ENCODE data around the gene SH3TC2. TPM values are rescaled to one million over a fixed set of nuclear protein-coding genes. Genes with fewer than 3 reads are reported as not detected.
A peak's percentile ranks its signal among the peaks of the same experiment; 100 is the strongest.

The SH3TC2 gene
- total RNA-seq, 1 donor from 2014 or later, result 5.7 TPM

- H3K9me3 ChIP-seq (ENCODE audit: control insufficient read depth in 3 of 3, low read length in 3 of 3), result no peaks in the 10 kb centered on the region
- no peaks in the 10 kb centered on the region for H3K27me3 ChIP-seq (ENCODE audit: control insufficient read depth in 3 of 3, insufficient read depth in 3 of 3, low read length in 3 of 3)
- H3K4me1 ChIP-seq (ENCODE audit: control insufficient read depth in 3 of 3, insufficient read depth in 3 of 3, low read length in 3 of 3), result peaks cover 6 to 20% (median 11%) of the 10 kb centered on the region in 3 donors
- no peak overlapping the region for H3K9ac ChIP-seq (ENCODE audit: low read depth in 1 of 3, low read length in 3 of 3)
- H3K27ac ChIP-seq (ENCODE audit: low read depth, low read length), result no peak overlapping the region
- no peaks in the 10 kb centered on the region for H3K36me3 ChIP-seq (ENCODE audit: control insufficient read depth in 3 of 3, insufficient read depth in 3 of 3, low read length in 3 of 3)
- H3K4me3 ChIP-seq (ENCODE audit: low read length in 3 of 3), result no peak overlapping the region
Observed at GRCh38 chr5:149006426-149006825, 56.4 kb downstream of the SH3TC2 start.

DNA sequence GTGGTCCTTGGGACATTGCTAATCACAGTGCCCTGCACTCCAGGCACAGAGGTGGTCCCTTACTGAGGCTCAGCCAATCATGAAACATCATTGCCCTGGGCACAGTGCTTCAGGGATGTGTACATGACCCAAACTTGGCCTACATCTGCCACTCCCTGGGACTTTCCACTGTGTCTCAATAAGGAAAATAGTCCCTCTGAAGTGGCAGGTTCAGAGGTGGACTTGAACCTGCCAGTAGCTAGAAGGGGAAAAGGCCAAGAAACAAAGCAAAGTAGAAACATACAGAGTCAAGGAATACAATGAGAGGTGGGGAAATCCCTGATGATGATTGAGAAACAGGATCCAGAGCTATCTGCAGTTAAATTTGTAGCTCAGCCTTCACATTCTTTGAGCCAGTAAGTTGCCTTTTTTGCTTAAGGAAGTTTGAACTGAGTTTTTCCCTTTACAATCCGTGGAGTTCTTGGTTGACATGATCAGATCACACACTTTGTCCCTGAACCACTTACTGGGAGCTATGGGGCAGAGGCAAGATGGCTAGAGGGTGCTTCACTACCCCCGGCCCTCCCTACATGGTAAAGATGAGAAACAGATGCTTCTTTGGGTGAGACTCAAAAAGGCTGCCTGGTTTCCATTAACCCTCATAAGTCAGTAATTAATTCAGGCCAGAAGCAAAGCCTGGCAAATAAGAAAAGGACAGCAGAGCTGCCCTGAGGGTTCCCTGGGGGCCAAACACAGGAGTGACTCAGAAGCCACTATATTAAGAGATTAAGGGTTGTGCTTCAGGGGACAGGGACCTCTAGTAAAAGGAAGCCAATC, 57.6 kb downstream of the SH3TC2 start:
- Histone ChIP-seq H3K36me3 (ENCODE audit: control insufficient read depth in 3 of 3, insufficient read depth in 3 of 3, low read length in 3 of 3) (no peaks in the 10 kb centered on the region), H3K9me3 (ENCODE audit: control insufficient read depth in 3 of 3, low read length in 3 of 3) (no peaks in the 10 kb centered on the region), H3K27ac (ENCODE audit: low read depth, low read length) (no peak overlapping the region), H3K27me3 (ENCODE audit: control insufficient read depth in 3 of 3, insufficient read depth in 3 of 3, low read length in 3 of 3) (no peaks in the 10 kb centered on the region), H3K4me3 (ENCODE audit: low read length in 3 of 3) (no peak overlapping the region), H3K4me1 (ENCODE audit: control insufficient read depth in 3 of 3, insufficient read depth in 3 of 3, low read length in 3 of 3) (peaks cover 6 to 27% (median 13%) of the 10 kb centered on the region in 3 donors), H3K9ac (ENCODE audit: low read depth in 1 of 3, low read length in 3 of 3) (no peak overlapping the region)

- Histone ChIP-seq H3K36me3 (ENCODE audit: control insufficient read depth in 3 of 3, insufficient read depth in 3 of 3, low read length in 3 of 3) (no peaks in the 10 kb centered on the region), H3K9me3 (ENCODE audit: control insufficient read depth in 3 of 3, low read length in 3 of 3) (no peaks in the 10 kb centered on the region), H3K27ac (ENCODE audit: low read depth, low read length) (no peak overlapping the region), H3K4me3 (ENCODE audit: low read length in 3 of 3) (no peak overlapping the region), H3K9ac (ENCODE audit: low read depth in 1 of 3, low read length in 3 of 3) (no peak overlapping the region), H3K27me3 (ENCODE audit: control insufficient read depth in 3 of 3, insufficient read depth in 3 of 3, low read length in 3 of 3) (no peaks in the 10 kb centered on the region), H3K4me1 (ENCODE audit: control insufficient read depth in 3 of 3, insufficient read depth in 3 of 3, low read length in 3 of 3) (peaks cover 9 to 32% (median 20%) of the 10 kb centered on the region in 3 donors)
Observed at GRCh38 chr5:149004559-149004958, 58.3 kb downstream of the SH3TC2 start.

DNA sequence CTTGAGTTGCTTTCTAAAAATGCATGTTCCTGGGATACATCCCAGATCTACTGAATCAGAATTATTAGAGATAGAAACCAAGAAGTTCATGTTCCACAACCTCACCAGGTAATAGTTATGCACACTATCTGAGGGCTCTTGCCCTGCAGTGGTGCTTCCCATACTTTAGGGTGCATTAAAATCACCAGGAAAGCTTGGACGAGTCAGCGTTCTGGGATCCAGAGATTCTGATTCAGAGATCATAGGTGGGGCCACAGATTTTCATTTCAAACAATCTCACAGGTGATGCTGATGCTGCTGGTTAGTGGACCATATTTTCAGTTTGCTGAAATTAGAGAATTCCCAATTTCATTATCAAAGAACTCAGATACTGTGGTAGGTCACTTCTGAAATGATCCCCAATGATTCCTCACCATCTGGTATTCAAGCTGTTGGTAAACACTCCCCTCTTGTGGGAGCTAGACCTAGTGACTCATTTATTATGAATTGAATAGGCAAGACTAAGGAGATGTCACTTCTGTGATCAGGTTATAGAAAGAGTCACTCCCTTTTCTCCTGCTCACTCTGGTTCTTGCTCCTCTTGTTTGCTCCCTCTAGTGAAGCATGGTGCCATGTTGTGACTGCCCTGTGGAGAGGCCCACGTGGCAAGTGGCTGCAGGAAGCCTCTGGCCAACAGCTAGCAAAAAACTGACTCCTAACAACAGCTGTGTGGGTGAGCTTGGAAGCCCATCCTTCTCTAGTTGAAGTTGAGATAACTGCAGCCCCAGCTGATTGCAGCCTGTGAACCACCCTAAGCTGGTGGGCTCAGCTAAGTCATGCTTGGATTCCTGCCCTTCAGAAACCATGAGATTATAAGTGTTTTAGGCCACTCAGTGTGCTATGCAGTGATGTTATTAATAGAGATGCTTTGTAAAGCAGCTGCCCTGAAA, 59.8 kb downstream of the SH3TC2 start:
- H3K27ac ChIP-seq (ENCODE audit: low read depth, low read length), result peak overlapping the region; percentile 75
- no peaks in the 10 kb centered on the region for H3K36me3 ChIP-seq (ENCODE audit: control insufficient read depth in 3 of 3, insufficient read depth in 3 of 3, low read length in 3 of 3)
- H3K9ac ChIP-seq (ENCODE audit: low read depth in 1 of 3, low read length in 3 of 3), result no peak overlapping the region
- no peaks in the 10 kb centered on the region for H3K9me3 ChIP-seq (ENCODE audit: control insufficient read depth in 3 of 3, low read length in 3 of 3)
- H3K4me1 ChIP-seq (ENCODE audit: control insufficient read depth in 3 of 3, insufficient read depth in 3 of 3, low read length in 3 of 3), result peaks cover 12 to 35% (median 30%) of the 10 kb centered on the region in 3 donors
- H3K4me3 ChIP-seq (ENCODE audit: low read length in 3 of 3), result no peak overlapping the region
- no peaks in the 10 kb centered on the region for H3K27me3 ChIP-seq (ENCODE audit: control insufficient read depth in 3 of 3, insufficient read depth in 3 of 3, low read length in 3 of 3)

GRCh38 chr5:149002053-149002452, 60.8 kb downstream of the SH3TC2 start:
- Histone ChIP-seq H3K9ac (ENCODE audit: low read depth in 1 of 3, low read length in 3 of 3) (peak overlapping the region in 1 of 3 donors; percentile 65), H3K9me3 (ENCODE audit: control insufficient read depth in 3 of 3, low read length in 3 of 3) (no peaks in the 10 kb centered on the region), H3K27ac (ENCODE audit: low read depth, low read length) (peak overlapping the region; percentile 75), H3K36me3 (ENCODE audit: control insufficient read depth in 3 of 3, insufficient read depth in 3 of 3, low read length in 3 of 3) (no peaks in the 10 kb centered on the region), H3K27me3 (ENCODE audit: control insufficient read depth in 3 of 3, insufficient read depth in 3 of 3, low read length in 3 of 3) (no peaks in the 10 kb centered on the region), H3K4me1 (ENCODE audit: control insufficient read depth in 3 of 3, insufficient read depth in 3 of 3, low read length in 3 of 3) (peaks cover 12 to 35% (median 34%) of the 10 kb centered on the region in 3 donors), H3K4me3 (ENCODE audit: low read length in 3 of 3) (peak overlapping the region in 1 of 3 donors; percentile 1)

DNA sequence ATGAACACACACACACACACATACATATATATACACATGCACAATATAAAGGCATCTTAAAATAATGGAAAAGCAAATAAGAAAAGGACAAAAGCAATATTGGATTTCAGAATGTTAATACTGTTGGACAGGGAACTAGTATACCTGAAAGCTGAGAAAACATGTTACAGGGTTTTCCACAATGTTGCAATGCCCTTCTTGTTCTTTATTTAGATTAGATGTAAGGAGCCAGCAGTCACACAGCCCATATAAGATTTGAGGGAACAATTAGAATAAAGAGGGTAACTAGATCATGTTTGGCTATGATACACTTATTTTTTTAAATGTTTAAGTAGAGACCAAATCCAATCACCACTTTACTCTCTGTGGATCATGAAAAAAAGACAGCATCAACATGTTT, 61.7 kb downstream of the SH3TC2 start:
- peaks cover 19 to 44% (median 40%) of the 10 kb centered on the region in 3 donors for H3K4me1 ChIP-seq (ENCODE audit: control insufficient read depth in 3 of 3, insufficient read depth in 3 of 3, low read length in 3 of 3)
- H3K4me3 ChIP-seq (ENCODE audit: low read length in 3 of 3), result no peak overlapping the region
- H3K36me3 ChIP-seq (ENCODE audit: control insufficient read depth in 3 of 3, insufficient read depth in 3 of 3, low read length in 3 of 3), result no peaks in the 10 kb centered on the region
- H3K27me3 ChIP-seq (ENCODE audit: control insufficient read depth in 3 of 3, insufficient read depth in 3 of 3, low read length in 3 of 3), result no peaks in the 10 kb centered on the region
- H3K9ac ChIP-seq (ENCODE audit: low read depth in 1 of 3, low read length in 3 of 3), result peak overlapping the region in 1 of 3 donors; percentile 65
- no peaks in the 10 kb centered on the region for H3K9me3 ChIP-seq (ENCODE audit: control insufficient read depth in 3 of 3, low read length in 3 of 3)
- peak overlapping the region; percentile 75 for H3K27ac ChIP-seq (ENCODE audit: low read depth, low read length)

- Histone ChIP-seq H3K9ac (ENCODE audit: low read depth in 1 of 3, low read length in 3 of 3) (peak overlapping the region in 2 of 3 donors; percentile 16 to 41), H3K4me3 (ENCODE audit: low read length in 3 of 3) (no peak overlapping the region), H3K9me3 (ENCODE audit: control insufficient read depth in 3 of 3, low read length in 3 of 3) (no peaks in the 10 kb centered on the region), H3K27ac (ENCODE audit: low read depth, low read length) (no peak overlapping the region), H3K36me3 (ENCODE audit: control insufficient read depth in 3 of 3, insufficient read depth in 3 of 3, low read length in 3 of 3) (no peaks in the 10 kb centered on the region), H3K27me3 (ENCODE audit: control insufficient read depth in 3 of 3, insufficient read depth in 3 of 3, low read length in 3 of 3) (no peaks in the 10 kb centered on the region), H3K4me1 (ENCODE audit: control insufficient read depth in 3 of 3, insufficient read depth in 3 of 3, low read length in 3 of 3) (peaks cover 19 to 49% (median 44%) of the 10 kb centered on the region in 3 donors)
Observed at GRCh38 chr5:148999741-149000140, 63.1 kb downstream of the SH3TC2 start.

GRCh38 chr5:148998174-148998797, 64.6 kb downstream of the SH3TC2 start:
- Histone ChIP-seq H3K4me3 (ENCODE audit: low read length in 3 of 3) (no peak overlapping the region), H3K9me3 (ENCODE audit: control insufficient read depth in 3 of 3, low read length in 3 of 3) (no peaks in the 10 kb centered on the region), H3K9ac (ENCODE audit: low read depth in 1 of 3, low read length in 3 of 3) (peak overlapping the region in 1 of 3 donors; percentile 26), H3K4me1 (ENCODE audit: control insufficient read depth in 3 of 3, insufficient read depth in 3 of 3, low read length in 3 of 3) (peaks cover 19 to 45% (median 44%) of the 10 kb centered on the region in 3 donors), H3K36me3 (ENCODE audit: control insufficient read depth in 3 of 3, insufficient read depth in 3 of 3, low read length in 3 of 3) (no peaks in the 10 kb centered on the region), H3K27ac (ENCODE audit: low read depth, low read length) (no peak overlapping the region), H3K27me3 (ENCODE audit: control insufficient read depth in 3 of 3, insufficient read depth in 3 of 3, low read length in 3 of 3) (no peaks in the 10 kb centered on the region)

DNA sequence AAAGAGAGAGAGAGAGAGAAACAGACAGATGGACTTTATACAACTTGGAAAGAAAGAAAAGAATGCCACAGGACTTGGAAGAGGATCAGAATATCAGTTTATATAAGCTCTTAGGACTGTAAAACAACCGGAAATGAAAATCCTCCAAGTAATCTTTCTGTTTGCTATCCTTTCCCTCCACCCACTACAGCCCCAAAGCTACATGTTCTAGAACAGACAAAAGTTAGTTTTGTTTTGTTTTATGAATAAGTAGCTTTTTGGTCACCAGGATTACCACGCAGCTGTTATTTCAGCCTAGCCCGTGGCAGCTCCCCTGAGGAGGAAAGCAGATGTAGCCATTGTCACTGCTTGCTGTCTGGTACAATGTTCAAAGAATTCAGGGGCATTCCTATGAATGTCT, 66.6 kb downstream of the SH3TC2 start:
- Histone ChIP-seq H3K9me3 (ENCODE audit: control insufficient read depth in 3 of 3, low read length in 3 of 3) (no peaks in the 10 kb centered on the region), H3K36me3 (ENCODE audit: control insufficient read depth in 3 of 3, insufficient read depth in 3 of 3, low read length in 3 of 3) (no peaks in the 10 kb centered on the region), H3K9ac (ENCODE audit: low read depth in 1 of 3, low read length in 3 of 3) (peak overlapping the region in 1 of 3 donors; percentile 65), H3K27ac (ENCODE audit: low read depth, low read length) (no peak overlapping the region), H3K4me3 (ENCODE audit: low read length in 3 of 3) (no peak overlapping the region), H3K27me3 (ENCODE audit: control insufficient read depth in 3 of 3, insufficient read depth in 3 of 3, low read length in 3 of 3) (no peaks in the 10 kb centered on the region), H3K4me1 (ENCODE audit: control insufficient read depth in 3 of 3, insufficient read depth in 3 of 3, low read length in 3 of 3) (peaks cover 14 to 34% (median 27%) of the 10 kb centered on the region in 3 donors)

Data from skeletal muscle tissue (tissue), 4 donors.